IPS DF 6.9 (cell line): ENCODE data around the gene KNSTRN.

Experiments used
- DNase-seq: peaks from one replicate; pipeline ENCODE4 v3.0.0-alpha.2; 2013; ENCODE audit warnings: low read depth, low spot score
- H3K27ac ChIP-seq: one replicate; pipeline ENCODE4 v1.5.1; 2013; ENCODE audit warnings: low read length, control low read depth
- H3K27me3 ChIP-seq: 2 replicates; pipeline ENCODE4 v1.6.1; 2013; ENCODE audit warnings: mild to moderate bottlenecking, low read length; ENCODE audit not compliant: control insufficient read depth, insufficient read depth
- H3K36me3 ChIP-seq: 2 replicates; pipeline ENCODE4 v1.6.1; 2013; ENCODE audit warnings: low read length; ENCODE audit not compliant: control insufficient read depth, insufficient read depth
- H3K4me1 ChIP-seq: 2 replicates; pipeline ENCODE4 v1.6.1; 2013; ENCODE audit warnings: low read length; ENCODE audit not compliant: control insufficient read depth, insufficient read depth
- H3K4me3 ChIP-seq: 2 replicates; pipeline ENCODE4 v1.5.1; 2013; ENCODE audit warnings: mild to moderate bottlenecking, low read length
- H3K9me3 ChIP-seq: 2 replicates; pipeline ENCODE4 v1.6.1; 2013; ENCODE audit warnings: low read length, inconsistent platforms; ENCODE audit not compliant: control insufficient read depth, insufficient read depth
- WGBS: extraction: QIAGEN DNeasy Blood & Tissue Kit; methylation state at CpG from one replicate; pipeline ENCODE4 v1.1.7; 2013; ENCODE audit warnings: mixed read lengths, missing lambda C conversion rate; ENCODE audit not compliant: insufficient read length, insufficient coverage; 5-methylcytosine and 5-hydroxymethylcytosine counted together

The KNSTRN gene

GRCh38 chr15:40346579-40347558, 35.7 kb upstream of the KNSTRN start:
- H3K4me3 ChIP-seq, result no peak overlapping the region
- no peak for DNase-seq
- no CpG with 5 or more reads among the region's 15 CpGs for WGBS

GRCh38 chr15:40347559-40348473, 34.7 kb upstream of the KNSTRN start:
- no peaks in the 10 kb centered on the region; the same call in none of the 2 replicates for H3K4me1 ChIP-seq
- H3K27me3 ChIP-seq, result no peaks in the 10 kb centered on the region
- H3K27ac ChIP-seq, result no peak overlapping the region
- no CpG with 5 or more reads among the region's 11 CpGs for WGBS
- H3K36me3 ChIP-seq, result no peaks in the 10 kb centered on the region
- no peak for DNase-seq
- no peak overlapping the region for H3K4me3 ChIP-seq
- H3K9me3 ChIP-seq, result no peaks in the 10 kb centered on the region

More at GRCh38 chr15:40346579-40347558, 35.7 kb upstream of the KNSTRN start:
- Histone ChIP-seq H3K4me1 (no peaks in the 10 kb centered on the region; the same call in 1 of the 2 replicates), H3K36me3 (no peaks in the 10 kb centered on the region), H3K27ac (no peak overlapping the region), H3K27me3 (no peaks in the 10 kb centered on the region), H3K9me3 (no peaks in the 10 kb centered on the region)

- Histone ChIP-seq H3K4me1 (no peaks in the 10 kb centered on the region; the same call in none of the 2 replicates), H3K9me3 (no peaks in the 10 kb centered on the region), H3K4me3 (no peak overlapping the region), H3K27me3 (no peaks in the 10 kb centered on the region), H3K27ac (no peak overlapping the region), H3K36me3 (no peaks in the 10 kb centered on the region)
- no CpG with 5 or more reads among the region's 5 CpGs for WGBS
- DNase-seq, result no peak
Observed at GRCh38 chr15:40348474-40348870, 34.0 kb upstream of the KNSTRN start.

- Histone ChIP-seq H3K4me1 (peaks cover 3% of the 10 kb centered on the region), H3K27me3 (no peaks in the 10 kb centered on the region), H3K4me3 (no peak overlapping the region), H3K36me3 (no peaks in the 10 kb centered on the region), H3K9me3 (no peaks in the 10 kb centered on the region), H3K27ac (no peak overlapping the region)
- no peak for DNase-seq
- no CpG with 5 or more reads among the region's 5 CpGs for WGBS
Observed at GRCh38 chr15:40349163-40349562, 33.4 kb upstream of the KNSTRN start.

- no CpG with 5 or more reads among the region's 7 CpGs for WGBS
- Histone ChIP-seq H3K4me1 (peaks cover 10% of the 10 kb centered on the region), H3K4me3 (no peak overlapping the region), H3K27me3 (0 out of 2 replicates have a peak, but pooled peaks cover 2% of the 10 kb centered on the region), H3K9me3 (no peaks in the 10 kb centered on the region), H3K36me3 (no peaks in the 10 kb centered on the region), H3K27ac (no peak overlapping the region)
- no peak for DNase-seq
Observed at GRCh38 chr15:40352281-40352901, 30.1 kb upstream of the KNSTRN start.

- DNase-seq, result no peak
- Histone ChIP-seq H3K27ac (no peak overlapping the region), H3K9me3 (no peaks in the 10 kb centered on the region)
Observed at GRCh38 chr15:40353697-40354096, 28.8 kb upstream of the KNSTRN start.

GRCh38 chr15:40354408-40355171, 27.9 kb upstream of the KNSTRN start:
- WGBS, result no CpG with 5 or more reads among the region's 9 CpGs
- Histone ChIP-seq H3K4me1 (peaks cover 15% of the 10 kb centered on the region), H3K4me3 (no peak overlapping the region), H3K9me3 (no peaks in the 10 kb centered on the region), H3K36me3 (no peaks in the 10 kb centered on the region), H3K27ac (no peak overlapping the region), H3K27me3 (peaks cover 2% of the 10 kb centered on the region; the same call in 1 of the 2 replicates)
- DNase-seq, result no peak

More at GRCh38 chr15:40353697-40354096, 28.8 kb upstream of the KNSTRN start:
- no CpG with 5 or more reads among the region's 5 CpGs for WGBS
- H3K27me3 ChIP-seq, result 0 out of 2 replicates have a peak, but pooled peaks cover 2% of the 10 kb centered on the region
- H3K4me3 ChIP-seq, result no peak overlapping the region
- H3K4me1 ChIP-seq, result peaks cover 11% of the 10 kb centered on the region
- H3K36me3 ChIP-seq, result no peaks in the 10 kb centered on the region

GRCh38 chr15:40355976-40356585, 26.4 kb upstream of the KNSTRN start:
- DNase-seq, result no peak
- H3K4me1 ChIP-seq, result peaks cover 15% of the 10 kb centered on the region
- no peak overlapping the region for H3K27ac ChIP-seq
- WGBS, result no CpG with 5 or more reads among the region's 5 CpGs
- no peaks in the 10 kb centered on the region for H3K9me3 ChIP-seq
- peaks cover 2% of the 10 kb centered on the region; the same call in 1 of the 2 replicates for H3K27me3 ChIP-seq
- H3K36me3 ChIP-seq, result no peaks in the 10 kb centered on the region
- no peak overlapping the region for H3K4me3 ChIP-seq

GRCh38 chr15:40357246-40357645, 25.3 kb upstream of the KNSTRN start:
- no CpG with 5 or more reads among the region's 1 CpG for WGBS
- Histone ChIP-seq H3K27ac (no peak overlapping the region), H3K4me3 (no peak overlapping the region), H3K4me1 (peaks cover 15% of the 10 kb centered on the region), H3K27me3 (peaks cover 2% of the 10 kb centered on the region; the same call in 1 of the 2 replicates), H3K9me3 (no peaks in the 10 kb centered on the region), H3K36me3 (no peaks in the 10 kb centered on the region)
- DNase-seq, result no peak
